PC-9 (cell line): ENCODE data around the gene TAS1R3.

Experiments used
- CTCF ChIP-seq: fragments of 200-600 bp; sonication (generic); conservative IDR thresholded peaks from 2 replicates; pipeline ENCODE4 v1.6.1; 2017; ENCODE audit warnings: mixed run types, antibody characterized with exemption, mild to moderate bottlenecking, moderate library complexity
- EZH2 ChIP-seq: fragments of 200-600 bp; sonication (generic); IDR thresholded peaks from 2 replicates; pipeline ENCODE4 v1.8.0; 2017; ENCODE audit warnings: antibody characterized with exemption, low read depth

DNA sequence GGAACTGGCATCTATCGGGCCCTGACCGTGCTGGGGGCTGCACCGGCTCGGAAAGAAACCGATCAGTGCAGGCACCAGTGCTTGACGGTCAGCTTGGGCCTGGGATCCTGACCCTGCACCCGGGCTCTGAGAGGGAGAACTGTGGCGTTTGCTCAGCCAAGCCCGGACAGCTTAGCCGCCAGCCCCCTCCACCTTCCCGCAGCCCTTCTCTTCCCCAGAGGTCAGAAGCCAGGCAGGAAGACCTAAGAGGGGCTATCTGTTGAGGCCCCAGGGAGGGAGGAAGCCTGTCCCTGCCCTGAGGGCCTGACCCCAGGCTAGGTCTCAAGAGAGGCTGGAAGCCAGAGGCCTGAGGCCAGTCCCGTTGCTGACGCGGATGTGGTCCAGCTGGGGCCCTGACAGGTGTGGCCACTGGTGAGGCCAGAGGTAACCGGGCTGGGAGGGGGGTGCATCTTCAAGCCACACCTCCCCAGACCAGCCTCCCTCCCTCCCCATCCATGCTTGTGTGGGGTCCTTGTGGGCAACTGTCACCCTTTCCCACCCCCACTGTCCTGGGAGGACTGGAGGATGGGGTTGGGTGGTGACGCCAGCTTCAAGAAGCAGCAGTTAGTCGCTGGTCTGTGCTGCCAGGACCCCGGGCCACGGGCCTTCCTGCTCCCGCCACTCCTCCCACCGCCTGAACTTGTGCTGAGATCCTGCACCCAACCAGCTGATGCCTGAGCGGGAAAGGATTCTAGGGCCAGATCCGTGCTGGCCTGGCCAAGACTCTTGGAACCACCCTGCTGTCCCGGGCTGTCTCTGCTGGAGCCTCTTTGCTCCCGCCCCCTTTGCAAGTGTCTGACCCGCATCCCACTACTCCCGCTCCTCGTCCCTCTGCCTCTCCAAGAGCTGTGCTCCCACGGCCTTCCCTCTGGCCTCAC, 20.7 kb downstream of the TAS1R3 start:
- no peak for TF ChIP-seq CTCF
- TF ChIP-seq EZH2, result no peak
